ENCODE measurements around the gene A4GALT. TPM values are rescaled to one million over a fixed set of nuclear protein-coding genes. Genes with fewer than 3 reads are reported as not detected.
"Not testable (repeated sequence)": the region's sequence is repeated elsewhere in the genome, so short reads cannot be mapped to it uniquely, and the experiment has no call there.

Gene A4GALT
- total RNA-seq, 6 donors from 2014 or later: 7.7 to 30.0 (median 16.1) TPM

- no peaks in the 10 kb centered on the region for H3K9me3 ChIP-seq
- TF ChIP-seq POLR2A (IDR thresholded peaks at IDR 0.05) (peak in 1 of 4 donors; percentile 20), EP300 (IDR thresholded peaks at IDR 0.05) (no peak)
- peaks cover 0 to 5% (median 0%) of the 10 kb centered on the region in 4 donors for H3K4me1 ChIP-seq
- H3K27me3 ChIP-seq: no peaks in the 10 kb centered on the region
- ATAC-seq (ENCODE audit: low FRiP score in 2 of 2) (peak in 1 of 2 donors; percentile 16), DNase-seq (peak in 1 of 2 donors; percentile 66)
- no peak overlapping the region for H3K4me3 ChIP-seq
- H3K36me3 ChIP-seq: no peaks in the 10 kb centered on the region
- WGBS, 2 donors: 87% methylated on average over 22 to 23 of the region's 23 CpGs
- peak overlapping the region in 1 of 4 donors; percentile 36 for H3K27ac ChIP-seq
Measured at GRCh38 chr22:42758931-42759629, 38.4 kb upstream of the A4GALT start.

- peak overlapping the region in 1 of 4 donors; percentile 30 for H3K27ac ChIP-seq
- peak in 1 of 2 donors; percentile 66 for ATAC-seq (ENCODE audit: low FRiP score in 2 of 2)
- not testable (repeated sequence) for H3K27me3 ChIP-seq, DNase-seq, H3K4me3 ChIP-seq, H3K36me3 ChIP-seq, H3K9me3 ChIP-seq
- peaks cover 7 to 22% (median 14%) of the 10 kb centered on the region in 4 donors for H3K4me1 ChIP-seq
- WGBS, 2 donors: 64 to 74% methylated on average over 5 of the region's 5 CpGs
Measured at GRCh38 chr22:42755553-42755952, 34.9 kb upstream of the A4GALT start.

GRCh38 chr22:42755121-42755520 is 34.5 kb upstream of the A4GALT start:
- not testable (repeated sequence) for DNase-seq; H3K27ac ChIP-seq; H3K9me3 ChIP-seq; ATAC-seq (ENCODE audit: low FRiP score in 2 of 2); H3K4me3 ChIP-seq; H3K36me3 ChIP-seq; H3K27me3 ChIP-seq
- peaks cover 7 to 22% (median 14%) of the 10 kb centered on the region in 4 donors for H3K4me1 ChIP-seq
- 92% methylated on average over 16 of the region's 16 CpGs for WGBS, 2 donors

- no peaks in the 10 kb centered on the region for H3K27me3 ChIP-seq
- ATAC-seq (ENCODE audit: low FRiP score in 2 of 2) (peak; percentile 56 to 71), DNase-seq (no peak)
- TF ChIP-seq POLR2AphosphoS5 (IDR thresholded peaks at IDR 0.05): peak in 1 of 2 donors; percentile 15
- TF ChIP-seq CTCF (IDR thresholded peaks at IDR 0.05): no peak
- H3K36me3 ChIP-seq: no peaks in the 10 kb centered on the region
- no peaks in the 10 kb centered on the region for H3K9me3 ChIP-seq
- no peak overlapping the region for H3K4me3 ChIP-seq
- peaks cover 7 to 22% (median 14%) of the 10 kb centered on the region in 4 donors for H3K4me1 ChIP-seq
- peak overlapping the region in 1 of 4 donors; percentile 0 for H3K27ac ChIP-seq
- 29 to 46% methylated on average over 4 to 6 of the region's 6 CpGs for WGBS, 2 donors
Measured at GRCh38 chr22:42754658-42755057, 34.0 kb upstream of the A4GALT start.

GRCh38 chr22:42752912-42753311 is 32.2 kb upstream of the A4GALT start:
- Histone ChIP-seq H3K36me3 (no peaks in the 10 kb centered on the region), H3K4me3 (no peak overlapping the region), H3K27me3 (no peaks in the 10 kb centered on the region), H3K27ac (peak overlapping the region; percentile 52 to 87 (median 69)), H3K9me3 (no peaks in the 10 kb centered on the region), H3K4me1 (peaks cover 7 to 22% (median 16%) of the 10 kb centered on the region in 4 donors)
- ATAC-seq (ENCODE audit: low FRiP score in 2 of 2) (peak in 1 of 2 donors; percentile 67), DNase-seq (no peak)
- TF ChIP-seq POLR2AphosphoS5 (IDR thresholded peaks at IDR 0.05) (no peak), POLR2A (IDR thresholded peaks at IDR 0.05) (no peak), CTCF (IDR thresholded peaks at IDR 0.05) (no peak), EP300 (IDR thresholded peaks at IDR 0.05) (no peak)
- WGBS, 2 donors: 81 to 91% methylated on average over 7 of the region's 7 CpGs

- TF ChIP-seq CTCF (IDR thresholded peaks at IDR 0.05) (no peak), POLR2A (IDR thresholded peaks at IDR 0.05) (no peak), EP300 (IDR thresholded peaks at IDR 0.05) (no peak), POLR2AphosphoS5 (IDR thresholded peaks at IDR 0.05) (no peak)
- Histone ChIP-seq H3K27me3 (no peaks in the 10 kb centered on the region), H3K4me1 (peaks cover 7 to 24% (median 19%) of the 10 kb centered on the region in 4 donors), H3K27ac (peak overlapping the region; percentile 52 to 87 (median 69)), H3K36me3 (no peaks in the 10 kb centered on the region), H3K4me3 (no peak overlapping the region), H3K9me3 (no peaks in the 10 kb centered on the region)
- ATAC-seq (ENCODE audit: low FRiP score in 2 of 2) (peak; percentile 1 to 38), DNase-seq (no peak)
- 45 to 55% methylated on average over 9 to 12 of the region's 12 CpGs for WGBS, 2 donors
Measured at GRCh38 chr22:42752230-42752746, 31.6 kb upstream of the A4GALT start.

- H3K4me3 ChIP-seq; H3K36me3 ChIP-seq; H3K9me3 ChIP-seq; ATAC-seq (ENCODE audit: low FRiP score in 2 of 2); H3K27me3 ChIP-seq; H3K27ac ChIP-seq: not testable (repeated sequence)
- peak in 1 of 2 donors; percentile 67 for DNase-seq
- WGBS, 2 donors: 67 to 90% methylated on average over 4 to 7 of the region's 28 CpGs
- peaks cover 7 to 24% (median 16%) of the 10 kb centered on the region in 4 donors for H3K4me1 ChIP-seq
Measured at GRCh38 chr22:42750421-42750820, 29.8 kb upstream of the A4GALT start.
